SHP77 (cell line): ENCODE results near the gene GPC6.

ENCODE experiments used
- DNase-seq, 2 experiments: peaks; one replicate each; lab custom pipeline; 2025; lab: John Stamatoyannopoulos, UW

GPC6 gene

DNA sequence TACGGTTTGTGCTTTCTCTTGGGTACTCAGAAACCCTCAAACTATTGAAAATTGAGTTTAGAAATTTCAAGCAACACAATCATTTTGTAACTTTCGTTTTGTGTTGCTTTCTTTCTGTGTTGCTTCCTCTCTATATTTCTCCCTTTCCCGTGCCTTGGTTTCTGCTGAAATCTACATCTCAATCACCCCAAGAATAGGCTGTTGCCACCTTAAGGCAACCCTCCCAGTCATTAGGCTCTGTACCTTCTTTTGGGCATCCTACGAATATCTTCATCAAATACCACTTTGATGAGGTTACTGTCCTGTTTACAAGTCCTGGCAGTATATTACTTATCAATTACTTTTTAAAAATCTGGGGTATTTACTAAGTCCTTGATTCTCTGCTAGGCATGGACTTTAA lies 621.6 kb downstream of the GPC6 start:
- DNase-seq: no peak

DNA sequence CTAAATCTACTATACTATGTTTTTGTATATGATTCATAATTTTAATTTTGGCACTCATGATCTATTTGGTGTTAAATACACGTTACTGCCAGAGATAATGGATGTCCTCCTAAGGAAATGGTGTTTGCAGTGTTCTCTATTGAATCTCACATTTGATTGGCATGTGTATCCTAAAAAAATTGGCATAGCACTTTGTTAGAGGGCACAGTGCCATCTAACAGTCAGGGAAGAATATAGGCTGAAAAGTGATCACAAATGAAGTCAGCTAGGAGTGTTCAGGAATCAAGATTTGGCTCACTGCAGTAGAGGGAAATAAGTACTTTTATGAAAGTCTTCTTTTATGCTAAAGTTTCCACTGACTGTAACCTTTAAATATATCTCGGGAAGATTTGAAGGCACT lies 624.6 kb downstream of the GPC6 start:
- no peak for DNase-seq

DNA sequence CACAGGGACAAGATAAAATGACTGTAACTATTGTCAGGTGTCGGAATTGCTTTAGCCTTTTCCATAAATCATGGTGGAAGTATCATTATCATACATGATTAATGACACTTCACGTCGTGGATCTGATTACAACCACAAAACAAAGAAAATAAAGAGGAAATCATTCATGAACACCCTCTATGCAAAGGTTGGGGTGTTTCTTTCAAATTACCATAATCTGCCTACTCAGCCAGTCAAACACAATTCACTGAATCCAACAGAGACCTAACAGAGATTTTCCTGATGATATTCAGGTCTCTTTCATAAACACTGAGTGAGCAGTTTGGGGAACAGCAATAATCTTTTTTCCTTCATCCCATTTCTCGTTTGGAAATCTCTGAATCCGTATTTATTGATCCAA lies 627.3 kb downstream of the GPC6 start:
- no peak for DNase-seq

DNA sequence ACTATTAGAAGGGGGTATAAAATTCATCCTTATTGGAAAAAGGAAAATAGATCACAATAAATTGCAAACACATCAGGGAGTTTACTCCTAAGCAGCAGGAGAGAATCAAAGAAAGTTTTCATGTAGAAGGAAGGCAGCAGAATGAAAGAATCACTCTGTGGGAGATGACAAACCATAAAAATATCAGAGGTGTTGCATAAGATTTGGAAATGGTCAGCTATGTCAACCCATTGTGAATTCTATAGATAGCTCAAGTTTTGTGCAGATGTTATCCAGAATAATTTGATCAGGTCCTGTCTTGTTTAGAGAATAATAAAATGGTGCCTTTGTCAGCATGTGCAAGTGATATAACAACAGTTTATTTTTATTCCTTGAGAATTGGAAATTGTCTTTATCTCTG lies 630.5 kb downstream of the GPC6 start:
- DNase-seq: no peak

DNA sequence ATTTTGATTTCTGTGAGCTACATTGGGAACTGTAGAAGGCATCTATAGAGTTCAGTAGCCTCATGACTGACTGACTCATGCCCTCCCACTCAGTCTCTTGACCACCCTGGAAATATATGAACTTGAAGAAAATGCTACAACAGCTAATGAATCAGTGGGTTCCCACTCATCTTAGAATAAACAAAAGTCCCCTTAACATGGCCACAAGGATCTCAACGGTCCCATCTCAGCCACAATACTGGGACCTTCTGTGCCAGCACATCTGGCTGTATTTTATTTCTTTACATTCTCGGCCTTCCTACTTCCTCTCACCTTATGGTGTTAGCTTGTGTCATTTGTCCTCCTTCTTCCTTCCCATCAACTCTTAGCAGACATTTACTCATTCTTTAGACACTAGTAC lies 633.1 kb downstream of the GPC6 start:
- DNase-seq: no peak

DNA sequence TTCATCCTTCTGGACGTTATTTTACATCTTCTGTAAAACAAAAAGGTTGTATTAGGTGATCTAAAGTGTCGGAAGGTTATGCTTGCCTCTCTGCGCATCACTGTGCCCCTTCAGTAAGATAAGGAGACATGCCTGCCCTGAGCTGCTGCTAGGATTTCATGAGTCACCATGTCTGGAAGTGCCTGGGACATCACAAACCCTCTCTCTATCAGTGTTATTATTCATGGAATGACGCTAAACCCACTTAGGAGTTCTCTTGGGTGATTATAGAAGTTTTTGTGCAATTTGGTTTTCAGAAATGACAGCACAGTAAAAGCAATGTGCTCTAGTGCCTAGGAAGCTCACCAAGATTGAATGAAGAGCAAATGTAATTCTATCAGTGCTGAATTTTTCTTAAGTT lies 635.2 kb downstream of the GPC6 start:
- no peak for DNase-seq

DNA sequence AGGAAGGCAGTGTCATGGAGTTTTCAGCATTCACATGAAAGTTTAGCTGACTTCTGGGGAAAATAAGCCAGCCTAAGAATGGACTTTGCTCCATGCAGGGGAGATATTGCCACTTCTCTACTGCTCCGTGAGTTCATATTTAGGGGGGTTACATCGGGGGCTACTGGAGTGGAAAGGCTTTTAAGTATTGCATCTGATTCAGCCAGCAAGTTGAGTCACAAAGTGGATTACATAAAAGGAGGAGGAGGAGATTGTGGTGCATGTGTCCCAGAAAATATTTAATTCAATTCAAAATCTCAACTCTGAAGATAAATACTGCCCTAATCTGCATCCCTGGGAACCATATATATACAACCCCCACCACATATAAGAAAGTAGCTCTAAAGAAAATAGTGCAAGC lies 635.7 kb downstream of the GPC6 start:
- no peak for DNase-seq

DNA sequence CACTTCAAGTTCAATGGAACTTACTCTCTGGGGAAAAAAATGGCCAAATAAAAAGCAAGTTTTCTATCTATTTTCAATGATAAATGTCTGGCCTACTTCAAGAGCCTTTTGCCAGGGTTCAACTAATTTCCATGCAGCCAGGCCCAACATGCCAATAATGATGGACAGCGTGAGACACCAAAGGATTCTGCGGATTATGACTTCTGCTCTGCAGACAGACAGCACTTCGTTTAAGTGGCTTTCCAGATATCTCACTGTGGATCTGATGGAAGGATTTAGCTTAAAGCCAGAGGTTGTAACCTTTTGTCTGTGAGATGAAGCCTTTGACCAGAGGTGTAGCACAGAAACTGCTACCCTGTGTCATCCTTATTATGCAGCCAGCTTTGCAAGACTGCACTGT lies 638.6 kb downstream of the GPC6 start:
- no peak for DNase-seq

DNA sequence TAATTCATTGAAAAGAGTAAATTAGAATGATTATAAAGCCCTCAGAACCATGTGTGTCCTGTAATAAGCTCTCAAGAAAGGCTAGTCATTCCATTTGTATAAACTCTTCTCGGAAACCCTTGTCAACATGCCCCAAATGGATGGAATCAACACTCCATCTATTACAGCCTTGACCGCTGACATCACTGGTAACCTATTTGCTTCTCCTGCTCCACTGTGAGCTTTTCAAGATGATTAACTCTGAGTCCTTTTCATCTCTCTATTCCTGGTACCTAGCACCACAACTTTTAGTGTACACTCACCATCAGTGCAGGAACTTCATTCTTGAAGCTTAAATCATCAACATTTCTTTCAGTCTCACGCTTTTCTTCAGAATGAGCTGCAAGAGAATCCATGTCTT lies 640.9 kb downstream of the GPC6 start:
- DNase-seq: no peak

DNA sequence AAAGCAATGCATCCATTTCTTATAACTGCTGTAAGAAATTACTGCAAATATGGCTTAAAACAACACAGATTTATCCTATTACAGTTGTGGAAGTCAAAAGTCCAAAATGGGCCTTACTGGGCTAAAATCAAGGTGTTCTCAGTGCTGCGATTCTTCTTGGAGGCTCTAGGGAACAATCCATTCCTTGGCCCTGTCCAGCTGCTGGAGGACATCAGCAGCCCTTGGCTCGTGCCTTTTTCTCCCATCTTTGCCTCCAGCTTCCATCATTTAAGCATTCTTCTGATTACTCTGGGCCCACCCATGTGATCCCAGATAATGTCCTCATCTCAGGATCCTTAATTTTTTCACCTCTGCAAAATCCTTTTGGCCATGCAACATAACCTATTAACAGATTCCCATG lies 645.8 kb downstream of the GPC6 start:
- DNase-seq: no peak

DNA sequence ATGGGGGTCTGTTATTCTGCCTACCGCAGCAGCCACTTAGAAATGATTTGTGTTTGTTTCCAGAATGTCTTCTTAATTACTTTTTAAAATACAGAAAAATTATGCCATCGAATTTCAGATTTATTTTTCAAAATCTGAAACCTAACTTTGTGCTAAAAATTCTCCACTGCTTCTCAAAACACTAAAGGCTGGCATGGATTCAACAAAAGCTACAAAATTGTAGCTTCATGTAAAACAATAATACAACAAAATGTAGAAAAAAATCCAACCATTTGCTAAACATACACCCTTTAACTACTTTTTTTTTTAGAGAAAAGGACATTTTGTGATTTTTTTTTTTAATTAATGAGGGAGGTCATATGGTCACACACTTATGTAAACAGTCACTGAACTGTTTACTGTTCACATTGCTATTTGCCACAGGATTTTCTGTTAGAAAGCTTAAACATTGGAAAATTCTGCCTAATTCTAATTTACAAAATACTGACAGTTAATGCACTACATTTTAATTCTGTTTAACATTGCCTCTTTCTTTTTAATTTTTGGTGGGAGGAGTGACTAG lies 646.3 kb downstream of the GPC6 start:
- DNase-seq: no peak

DNA sequence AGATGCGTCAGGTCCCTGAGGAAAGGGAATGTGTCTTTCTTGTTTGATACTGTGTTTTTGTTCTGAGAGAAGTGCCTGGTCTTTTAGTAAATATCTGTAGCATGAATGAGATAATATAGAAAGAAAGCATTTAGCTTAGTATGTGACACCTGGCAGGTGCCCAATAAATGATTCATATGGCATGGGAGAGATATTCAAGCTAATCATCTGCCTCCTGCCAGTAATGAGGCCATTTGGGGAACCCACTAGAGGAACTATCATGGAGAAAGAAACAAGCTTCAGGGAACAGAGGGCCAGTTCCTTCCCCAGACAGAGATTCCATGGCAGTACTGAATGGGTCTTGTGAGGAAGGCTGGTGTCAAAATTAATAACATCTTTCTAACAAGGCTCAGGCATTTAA lies 648.9 kb downstream of the GPC6 start:
- no peak for DNase-seq

DNA sequence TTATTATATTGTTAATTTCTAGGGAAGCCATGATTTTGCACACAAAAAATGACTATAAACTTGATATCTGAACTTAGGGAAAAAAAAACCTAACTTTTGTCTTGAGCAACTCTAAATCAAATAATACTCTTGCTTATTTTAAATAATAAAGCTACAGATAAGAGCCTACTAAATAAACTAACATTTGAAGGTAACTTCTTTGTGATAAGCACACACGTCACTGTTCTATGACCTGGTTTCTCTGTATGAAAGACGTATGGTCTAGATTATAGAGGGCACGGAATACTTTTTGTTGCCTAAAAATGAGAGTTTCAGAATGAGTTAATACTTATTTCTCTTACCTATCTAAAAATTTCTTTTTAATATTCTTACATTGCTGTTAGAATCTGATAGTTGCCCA lies 649.6 kb downstream of the GPC6 start:
- no peak for DNase-seq

DNA sequence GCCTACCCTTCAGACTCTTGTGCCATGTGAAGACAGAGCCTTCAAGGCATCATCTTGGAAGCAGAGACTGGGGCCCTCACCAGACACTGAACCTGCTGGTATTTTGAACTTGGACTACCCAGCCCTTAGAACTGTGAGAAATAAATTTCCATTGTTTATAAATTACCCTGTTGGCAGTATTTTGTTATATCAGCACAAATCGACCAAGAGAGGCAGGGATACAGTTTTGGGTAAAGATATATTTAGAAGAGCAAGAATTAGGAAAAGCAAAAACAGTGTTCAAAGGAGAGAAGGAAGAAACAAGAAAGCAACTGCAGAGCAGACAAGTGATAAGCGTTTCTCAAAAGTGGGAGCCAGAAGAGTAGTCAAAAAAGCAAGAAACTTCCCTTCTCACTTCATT lies 652.1 kb downstream of the GPC6 start:
- no peak for DNase-seq

DNA sequence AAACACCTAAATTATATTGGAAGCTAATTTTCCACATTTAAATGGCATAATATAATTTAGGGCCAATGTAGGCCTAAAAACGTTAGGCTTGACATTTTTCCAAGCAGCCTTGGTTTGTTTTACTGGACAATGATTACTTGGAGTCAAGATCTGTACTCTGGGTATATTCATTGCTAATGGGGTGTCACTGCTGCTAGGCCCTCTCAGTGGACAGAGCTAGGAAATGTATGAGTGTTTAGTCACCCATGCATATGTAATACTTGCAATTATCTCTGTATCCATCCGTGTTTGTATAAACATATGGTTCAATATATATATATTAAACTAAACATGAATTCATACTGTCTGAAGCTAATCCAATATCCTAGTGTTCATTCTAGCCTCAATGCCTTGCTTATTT lies 654.8 kb downstream of the GPC6 start:
- DNase-seq: no peak

DNA sequence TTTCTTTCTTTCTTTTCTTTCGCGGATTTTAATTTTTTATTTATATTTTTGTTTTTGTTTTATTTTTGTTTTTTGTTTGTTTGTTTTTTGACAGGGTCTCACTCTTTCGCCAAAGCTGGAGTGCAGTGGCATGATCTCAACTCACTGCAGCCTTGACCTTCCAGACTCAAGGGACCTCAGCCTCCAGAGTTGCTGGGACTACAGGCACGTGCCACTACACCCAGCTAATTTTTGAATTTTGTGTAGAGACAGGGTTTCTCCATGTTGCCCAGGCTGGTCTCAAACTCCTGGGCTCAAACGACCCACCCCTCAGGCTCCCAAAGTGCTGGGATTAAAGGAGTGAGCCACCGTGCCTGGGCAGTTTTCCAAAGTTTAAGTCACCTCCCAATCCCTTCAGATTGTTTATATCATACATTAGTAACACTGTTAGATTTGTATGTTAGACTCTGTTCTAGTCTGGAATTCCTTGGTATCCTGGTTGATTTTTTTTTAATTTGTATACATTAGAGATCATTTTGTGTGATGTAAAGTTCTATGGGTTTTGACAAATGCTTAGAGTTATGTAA lies 655.6 kb downstream of the GPC6 start:
- no peak for DNase-seq

DNA sequence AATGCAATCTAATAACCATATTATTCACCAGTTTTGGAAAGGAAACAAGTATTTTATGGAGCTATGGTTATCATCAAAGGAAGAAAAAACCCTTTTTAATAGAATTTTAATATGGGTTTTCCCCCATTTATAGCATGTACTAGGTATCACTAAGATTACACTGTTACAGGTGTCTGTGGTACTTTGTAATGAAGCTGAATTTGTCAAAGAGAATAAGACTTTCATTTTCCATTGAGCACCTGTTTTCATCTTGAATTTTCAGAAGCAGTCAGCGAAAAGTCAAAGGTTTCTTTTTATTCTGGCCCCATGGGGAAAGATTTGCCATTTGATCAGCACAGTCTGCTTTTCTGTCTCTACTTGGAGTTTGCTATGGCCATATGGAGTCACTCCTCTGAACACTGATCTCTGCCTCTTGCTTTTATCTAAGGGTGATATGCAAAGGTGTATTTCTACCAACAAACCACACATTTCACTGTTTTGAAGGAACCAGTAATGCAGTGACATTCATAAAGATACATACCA lies 662.9 kb downstream of the GPC6 start:
- DNase-seq: no peak

DNA sequence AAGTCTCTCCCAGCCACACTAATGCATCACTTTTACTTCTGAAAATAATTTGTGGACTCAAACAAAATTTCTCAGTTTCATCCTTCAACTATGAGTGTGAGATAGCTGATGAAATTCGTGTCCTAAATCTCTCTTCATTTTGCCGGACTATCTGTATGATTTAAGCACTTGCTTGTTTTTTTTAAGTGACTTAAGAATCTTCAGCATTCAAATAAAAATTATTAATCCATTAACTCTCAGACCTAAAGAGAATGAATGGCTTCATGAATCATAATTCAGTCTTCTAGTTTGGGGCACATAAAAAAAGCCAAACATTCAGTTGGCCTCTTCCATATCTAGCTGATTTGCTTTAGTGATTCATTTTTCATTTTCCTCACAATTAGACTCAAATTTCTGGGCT lies 673.4 kb downstream of the GPC6 start:
- DNase-seq: no peak

DNA sequence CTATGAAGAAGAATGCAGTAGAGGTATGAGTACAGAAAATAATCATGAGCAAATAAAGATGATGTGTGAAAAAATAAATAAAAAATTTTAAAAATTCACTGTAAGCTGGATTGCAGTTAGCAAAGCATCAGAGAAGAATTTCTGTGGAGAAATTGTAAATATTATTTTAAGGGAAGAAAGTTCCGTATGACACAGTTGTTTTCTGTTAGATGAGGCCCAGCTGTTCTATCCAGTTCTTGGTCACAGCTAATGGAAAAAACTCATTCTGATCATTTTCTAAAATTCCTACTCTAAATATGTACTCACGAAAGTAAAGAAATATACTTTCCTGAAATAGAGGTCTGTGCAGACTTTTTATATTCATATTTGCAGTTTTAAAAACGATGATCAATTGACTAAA lies 674.1 kb downstream of the GPC6 start:
- no peak for DNase-seq

DNA sequence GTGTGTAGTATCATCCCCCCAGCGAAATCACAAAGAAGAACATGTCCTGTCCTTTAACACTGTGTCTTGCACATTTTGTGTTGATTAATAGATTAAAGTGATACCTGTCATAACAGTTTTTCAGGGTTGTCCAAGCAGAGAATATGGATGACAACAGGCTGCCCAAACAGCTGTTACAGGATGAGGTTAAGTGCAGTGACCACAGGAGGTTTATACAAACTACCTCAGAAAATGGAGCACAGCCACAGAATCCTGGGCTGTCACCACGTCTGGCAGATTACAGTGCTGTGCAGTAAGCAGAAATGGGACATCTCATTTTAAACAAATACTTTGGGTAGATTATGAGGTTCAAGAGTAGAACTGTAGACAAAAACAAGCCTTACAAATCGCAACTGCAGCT lies 677.3 kb downstream of the GPC6 start:
- DNase-seq: no peak

DNA sequence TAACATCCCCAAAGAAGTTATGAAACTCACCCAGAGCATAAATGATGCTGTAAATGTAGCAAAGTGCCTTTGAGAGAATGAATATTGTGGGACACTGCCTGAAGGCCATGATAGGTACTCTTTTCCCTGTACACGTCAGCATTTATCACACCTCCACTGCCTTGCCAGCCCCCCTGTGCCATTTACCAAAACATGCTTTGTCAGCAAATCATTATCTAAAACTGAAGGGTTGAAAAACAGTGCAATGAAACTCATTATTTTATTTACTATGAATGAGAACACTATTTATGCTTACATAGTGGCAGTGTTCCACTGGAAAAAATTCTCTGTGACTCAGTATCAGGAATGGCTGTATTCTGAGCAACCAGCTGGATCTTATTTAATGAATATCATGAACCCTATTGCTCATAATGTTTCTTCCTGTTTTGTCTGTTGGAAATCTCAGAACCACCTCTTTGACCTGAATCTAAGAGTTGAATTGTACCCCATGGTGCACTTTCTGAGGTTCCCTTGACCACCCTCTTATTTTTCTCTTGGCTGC lies 688.7 kb downstream of the GPC6 start:
- no peak for DNase-seq

DNA sequence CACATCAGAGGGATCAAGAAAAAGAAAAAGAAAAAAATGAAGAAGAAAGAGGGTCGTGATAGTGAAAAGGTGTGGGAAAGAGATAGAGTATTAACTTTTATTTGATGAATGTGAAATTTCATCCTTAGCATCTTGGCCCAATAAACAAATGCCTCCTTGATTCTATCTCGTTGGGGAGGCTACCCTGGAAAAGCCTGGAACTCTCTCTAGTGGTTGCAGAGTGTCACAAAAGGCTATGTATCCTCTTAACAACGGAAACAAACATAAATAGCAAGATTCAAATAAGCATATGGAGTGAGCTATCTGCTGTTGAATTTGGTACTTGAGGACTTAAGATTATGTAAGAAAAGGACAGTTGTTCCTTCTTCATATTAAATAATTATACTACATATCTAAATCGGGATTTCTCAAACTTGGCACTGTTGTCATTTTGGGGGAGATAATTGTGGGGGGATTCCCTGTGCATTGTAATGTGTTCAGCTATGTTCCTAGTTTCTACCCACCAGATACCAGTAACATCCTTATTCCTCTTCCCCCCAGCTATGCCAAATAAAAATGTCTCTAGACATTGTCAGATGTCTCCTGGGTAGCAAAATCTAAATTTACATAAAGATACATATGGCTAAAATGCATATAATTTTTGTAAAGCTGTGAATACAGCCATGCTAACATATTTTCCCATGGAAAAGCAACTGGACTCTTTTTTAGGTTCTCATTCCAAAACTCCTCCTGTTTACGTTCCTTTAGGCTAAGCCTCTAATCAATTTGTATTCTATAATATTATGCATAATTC lies 695.7 kb downstream of the GPC6 start:
- DNase-seq: no peak

DNA sequence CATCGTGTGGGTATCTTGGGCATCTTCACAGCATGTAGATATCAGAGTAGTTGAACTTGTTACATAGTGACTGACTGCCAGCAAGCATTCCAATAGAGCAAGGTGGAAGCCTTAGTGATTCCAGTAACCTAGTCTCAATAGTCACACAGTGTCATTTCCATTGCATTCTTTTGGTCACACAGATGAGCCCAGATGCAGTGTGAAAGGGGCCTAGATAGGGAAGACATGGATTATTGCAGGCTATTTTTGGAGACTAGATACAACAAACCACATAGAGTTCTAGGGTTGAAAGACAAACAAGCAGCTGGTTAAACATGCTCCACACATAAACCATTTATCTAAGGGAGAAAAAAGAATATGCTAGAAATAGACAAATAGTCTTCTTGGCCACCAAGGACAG lies 699.4 kb downstream of the GPC6 start:
- peak; percentile 70 to 73 for DNase-seq
